Measurements from ENCODE around the gene ASB13. TPM values are rescaled to one million over a fixed set of nuclear protein-coding genes. Genes with fewer than 3 reads are reported as not detected.

Gene ASB13
- total and polyA plus RNA-seq, 2 experiments from 2014 or later, result 11.6 to 20.2 TPM

GRCh38 chr10:5596611-5597341 is 69.6 kb downstream of the ASB13 start:
- H3K4me1 ChIP-seq (ENCODE audit: insufficient read depth), result no peaks in the 10 kb centered on the region
- Mint-ChIP-seq H3K36me3 (ENCODE audit: low read depth) (no peaks in the 10 kb centered on the region), H3K4me3 (no peak overlapping the region), H3K4me1 (peaks cover 7% of the 10 kb centered on the region; the same call in 2 of the 3 replicates), H3K27me3 (ENCODE audit: insufficient read depth, low read depth, poor library complexity) (peaks cover 12% of the 10 kb centered on the region), H3K9me3 (no peaks in the 10 kb centered on the region), H3K27ac (no peak overlapping the region)
- H3K36me3 ChIP-seq (ENCODE audit: insufficient read depth), result no peaks in the 10 kb centered on the region
- no peak for TF ChIP-seq JUNB (IDR thresholded peaks at IDR 0.05; ENCODE audit: unreplicated experiment)
- TF ChIP-seq CREB1 (CRISPR knock-in tag; IDR thresholded peaks at IDR 0.05; ENCODE audit: low read depth), result no peak
- no peak for TF ChIP-seq EZH2phosphoT487 (IDR thresholded peaks at IDR 0.05; ENCODE audit: unreplicated experiment)
- H4K20me1 ChIP-seq (replicated peaks; ENCODE audit: insufficient read depth), result no peaks in the 10 kb centered on the region
- no peaks in the 10 kb centered on the region for H3K9me2 ChIP-seq (ENCODE audit: insufficient read depth)
- H2AFZ ChIP-seq, result no peak overlapping the region
- H3K79me2 ChIP-seq (replicated peaks; ENCODE audit: insufficient read depth), result no peaks in the 10 kb centered on the region
- H3F3A ChIP-seq (replicated peaks; ENCODE audit: low read depth), result no peaks in the 10 kb centered on the region
- DNase-seq (ENCODE audit: low spot score) (no peak), ATAC-seq (no peak)
- no peak overlapping the region for H3K4me2 ChIP-seq
- H3K27ac ChIP-seq (ENCODE audit: low read depth), result no peak overlapping the region
- no peaks in the 10 kb centered on the region for H3K27me3 ChIP-seq (ENCODE audit: insufficient read depth)
- H3K4me3 ChIP-seq, result no peak overlapping the region

DNA sequence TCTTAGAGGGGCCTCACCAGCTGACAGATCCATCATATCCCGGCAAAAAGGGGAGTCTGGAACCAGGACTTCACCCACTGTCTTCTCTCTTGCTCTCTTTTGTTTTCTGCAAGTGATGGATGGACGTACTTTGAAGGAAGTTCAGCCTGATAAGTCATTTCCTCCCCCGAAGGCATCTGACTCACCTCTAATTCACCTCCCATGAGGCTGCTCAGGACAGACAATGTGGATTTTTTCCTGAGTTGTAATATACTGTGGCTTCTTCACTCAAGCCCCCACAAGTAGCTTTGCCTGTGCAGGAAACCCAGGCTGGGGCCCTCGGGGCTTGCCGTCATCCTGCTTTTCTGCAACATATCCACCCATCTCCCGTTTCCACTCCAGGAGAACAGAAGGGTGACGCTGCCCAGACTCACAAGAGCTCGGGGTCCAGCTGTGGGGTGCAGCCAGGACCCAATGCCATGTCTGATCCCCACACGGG is 70.4 kb downstream of the ASB13 start:
- H3K4me2 ChIP-seq, result no peak overlapping the region
- no peaks in the 10 kb centered on the region for H3K79me2 ChIP-seq (replicated peaks; ENCODE audit: insufficient read depth)
- Mint-ChIP-seq H3K9me3 (no peaks in the 10 kb centered on the region), H3K36me3 (ENCODE audit: low read depth) (no peaks in the 10 kb centered on the region), H3K4me3 (no peak overlapping the region), H3K27ac (no peak overlapping the region), H3K27me3 (ENCODE audit: insufficient read depth, low read depth, poor library complexity) (peaks cover 8% of the 10 kb centered on the region), H3K4me1 (peaks cover 13% of the 10 kb centered on the region)
- DNase-seq (ENCODE audit: low spot score) (no peak), ATAC-seq (no peak)
- no peaks in the 10 kb centered on the region for H3F3A ChIP-seq (replicated peaks; ENCODE audit: low read depth)
- H4K20me1 ChIP-seq (replicated peaks; ENCODE audit: insufficient read depth), result no peaks in the 10 kb centered on the region
- H3K27me3 ChIP-seq (ENCODE audit: insufficient read depth), result no peaks in the 10 kb centered on the region
- no peaks in the 10 kb centered on the region for H3K9me2 ChIP-seq (ENCODE audit: insufficient read depth)
- TF ChIP-seq, protein P1, sequence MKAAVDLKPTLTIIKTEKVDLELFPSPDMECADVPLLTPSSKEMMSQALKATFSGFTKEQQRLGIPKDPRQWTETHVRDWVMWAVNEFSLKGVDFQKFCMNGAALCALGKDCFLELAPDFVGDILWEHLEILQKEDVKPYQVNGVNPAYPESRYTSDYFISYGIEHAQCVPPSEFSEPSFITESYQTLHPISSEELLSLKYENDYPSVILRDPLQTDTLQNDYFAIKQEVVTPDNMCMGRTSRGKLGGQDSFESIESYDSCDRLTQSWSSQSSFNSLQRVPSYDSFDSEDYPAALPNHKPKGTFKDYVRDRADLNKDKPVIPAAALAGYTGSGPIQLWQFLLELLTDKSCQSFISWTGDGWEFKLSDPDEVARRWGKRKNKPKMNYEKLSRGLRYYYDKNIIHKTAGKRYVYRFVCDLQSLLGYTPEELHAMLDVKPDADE (IDR thresholded peaks at IDR 0.05), result no peak
- no peak for TF ChIP-seq POLR2AphosphoS5 (IDR thresholded peaks at IDR 0.05; ENCODE audit: low read depth)
- no peak for TF ChIP-seq NANOG (IDR thresholded peaks at IDR 0.05; ENCODE audit: borderline replicate concordance)
- TF ChIP-seq ZNF114 (CRISPR knock-in tag; IDR thresholded peaks at IDR 0.05), result no peak
- TF ChIP-seq JUNB (IDR thresholded peaks at IDR 0.05; ENCODE audit: unreplicated experiment), result no peak
- TF ChIP-seq, protein P2, sequence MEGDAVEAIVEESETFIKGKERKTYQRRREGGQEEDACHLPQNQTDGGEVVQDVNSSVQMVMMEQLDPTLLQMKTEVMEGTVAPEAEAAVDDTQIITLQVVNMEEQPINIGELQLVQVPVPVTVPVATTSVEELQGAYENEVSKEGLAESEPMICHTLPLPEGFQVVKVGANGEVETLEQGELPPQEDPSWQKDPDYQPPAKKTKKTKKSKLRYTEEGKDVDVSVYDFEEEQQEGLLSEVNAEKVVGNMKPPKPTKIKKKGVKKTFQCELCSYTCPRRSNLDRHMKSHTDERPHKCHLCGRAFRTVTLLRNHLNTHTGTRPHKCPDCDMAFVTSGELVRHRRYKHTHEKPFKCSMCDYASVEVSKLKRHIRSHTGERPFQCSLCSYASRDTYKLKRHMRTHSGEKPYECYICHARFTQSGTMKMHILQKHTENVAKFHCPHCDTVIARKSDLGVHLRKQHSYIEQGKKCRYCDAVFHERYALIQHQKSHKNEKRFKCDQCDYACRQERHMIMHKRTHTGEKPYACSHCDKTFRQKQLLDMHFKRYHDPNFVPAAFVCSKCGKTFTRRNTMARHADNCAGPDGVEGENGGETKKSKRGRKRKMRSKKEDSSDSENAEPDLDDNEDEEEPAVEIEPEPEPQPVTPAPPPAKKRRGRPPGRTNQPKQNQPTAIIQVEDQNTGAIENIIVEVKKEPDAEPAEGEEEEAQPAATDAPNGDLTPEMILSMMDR (conservative IDR thresholded peaks at IDR 0.05; ENCODE audit: low read depth in 2 of 2), result no peak
- H2AFZ ChIP-seq, result no peak overlapping the region
- no peaks in the 10 kb centered on the region for H3K36me3 ChIP-seq (ENCODE audit: insufficient read depth)
- H3K4me1 ChIP-seq (ENCODE audit: insufficient read depth), result no peaks in the 10 kb centered on the region
- no peak overlapping the region for H3K4me3 ChIP-seq
- H3K27ac ChIP-seq (ENCODE audit: low read depth), result no peak overlapping the region

All from GM23338 (cell line).